Neural cell (in vitro differentiated cells): ENCODE measurements around the gene DENND5B.

Experiments
- CTCF ChIP-seq: fragments of 450-650 bp; IDR thresholded peaks from 2 replicates; pipeline ENCODE4 v1.5.1; 2014; ENCODE audit warnings: antibody characterized with exemption, mild to moderate bottlenecking, moderate library complexity; ENCODE audit not compliant: poor library complexity, severe bottlenecking
- EZH2 ChIP-seq: fragments of 200-600, 300-800 bp; shearing (Covaris generic), sonication (generic); IDR thresholded peaks from 2 replicates; pipeline ENCODE4 v1.6.1; 2014; ENCODE audit warnings: antibody characterized with exemption, low read length, borderline replicate concordance, mild to moderate bottlenecking; ENCODE audit not compliant: insufficient read depth, poor library complexity, severe bottlenecking
- REST ChIP-seq: IDR thresholded peaks from 2 replicates; pipeline ENCODE4 v1.6.1; 2012; ENCODE audit warnings: borderline replicate concordance
- TAF1 ChIP-seq: IDR thresholded peaks from 2 replicates; pipeline ENCODE4 v1.6.1; 2012; ENCODE audit warnings: low read depth

GRCh38 chr12:31620311-31620710 is 29.4 kb upstream of the DENND5B start:
- TF ChIP-seq CTCF (no peak), REST (no peak), TAF1 (no peak), EZH2 (no peak)
